ENCODE measurements around the gene PIK3C2B.

PIK3C2B gene

DNA sequence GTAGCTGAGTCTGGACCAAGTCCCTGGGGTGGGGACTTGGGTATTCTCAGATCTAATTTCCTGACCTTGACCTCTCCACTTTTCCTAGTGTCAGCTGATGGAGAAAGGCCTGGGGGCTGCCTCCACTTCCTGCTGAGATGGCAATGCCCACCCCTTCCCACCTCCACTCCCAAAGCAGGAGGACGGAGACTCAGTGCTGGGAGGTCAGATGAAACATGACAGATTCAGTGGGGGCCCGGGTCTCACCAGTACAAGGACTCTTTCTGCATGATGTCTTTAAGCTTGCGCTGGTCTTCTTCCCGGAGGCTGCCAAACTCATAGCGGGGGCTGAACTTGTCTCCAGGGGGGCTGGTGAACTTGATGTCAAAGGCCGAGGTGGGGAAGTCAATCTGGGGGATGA is 47.4 kb downstream of the PIK3C2B start:
- TF ChIP-seq CTCF (IDR thresholded peaks at IDR 0.05; ENCODE audit: low read depth, low read length, missing control alignments): no peak
- no peak for DNase-seq (ENCODE audit: low read depth)
- H3K4me3 ChIP-seq (ENCODE audit: low read depth, low read length): no peak overlapping the region

- no peak overlapping the region for H3K4me3 ChIP-seq (ENCODE audit: low read depth, low read length)
- DNase-seq (ENCODE audit: low read depth): no peak
- peak; percentile 88 for TF ChIP-seq CTCF (IDR thresholded peaks at IDR 0.05; ENCODE audit: low read depth, low read length, missing control alignments)
These were observed 48.0 kb downstream of the PIK3C2B start for GRCh38 chr1:204446413-204447111.

DNA sequence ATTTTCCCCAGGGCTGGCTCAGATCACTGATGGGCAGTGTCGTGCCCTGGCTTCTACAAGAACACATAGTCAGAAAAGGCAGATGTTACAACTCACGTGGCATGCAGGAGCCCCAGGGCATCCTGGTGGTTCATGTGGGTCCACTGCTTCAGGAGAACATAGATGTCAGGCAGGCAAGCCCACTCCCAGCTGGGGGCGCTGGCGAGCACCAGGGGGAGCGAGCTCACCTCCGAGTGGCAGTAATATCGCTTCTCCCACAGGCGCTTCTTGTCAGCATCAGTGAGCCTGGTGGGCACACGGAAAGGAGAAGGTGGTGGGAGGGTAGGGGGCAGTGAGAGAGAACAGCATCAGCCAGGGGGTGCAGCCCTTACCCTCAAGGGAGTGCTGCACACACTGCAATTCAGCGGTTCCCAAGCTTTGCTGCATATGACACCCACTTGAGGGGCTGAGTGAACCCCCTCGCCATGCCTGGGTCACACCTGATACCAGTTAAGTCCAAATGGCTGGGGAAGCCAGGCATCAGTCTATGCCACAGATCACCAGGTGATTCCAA is 48.7 kb downstream of the PIK3C2B start:
- peak; percentile 70 for TF ChIP-seq CTCF (IDR thresholded peaks at IDR 0.05; ENCODE audit: low read depth, low read length, missing control alignments)
- H3K4me3 ChIP-seq (ENCODE audit: low read depth, low read length): no peak overlapping the region
- DNase-seq (ENCODE audit: low read depth): no peak

Measured in GM12864 (cell line).